ENCODE results near the gene MAPK10.

- no peak for TF ChIP-seq POLR2A (IDR thresholded peaks at IDR 0.05; ENCODE audit: low read depth, low read length)
- no peak for TF ChIP-seq TAF1 (IDR thresholded peaks at IDR 0.05; ENCODE audit: borderline replicate concordance, low read depth, low read length)
- no peak for TF ChIP-seq POLR2AphosphoS5 (IDR thresholded peaks at IDR 0.05; ENCODE audit: low read depth, low read length)
Observed at GRCh38 chr4:86043755-86044592, 315.9 kb downstream of the MAPK10 start.

Measured in GM12892 (cell line).